ENCODE measurements around the gene PPP4R2. TPM values are rescaled to one million over a fixed set of nuclear protein-coding genes. Genes with fewer than 3 reads are reported as not detected.

Gene PPP4R2
- total RNA-seq, 1 donor from 2014 or later, result 33.0 TPM

GRCh38 chr3:73100741-73101559 lies 104.3 kb downstream of the PPP4R2 start:
- peak; percentile 97 for TF ChIP-seq CTCF (conservative IDR thresholded peaks at IDR 0.05; ENCODE audit: low read depth, low read length)
- H3K4me3 ChIP-seq (ENCODE audit: low read depth, low read length), result no peak overlapping the region
- DNase-seq (ENCODE audit: low read depth), result no peak

- H3K4me3 ChIP-seq (ENCODE audit: low read depth, low read length), result no peak overlapping the region
- no peak for DNase-seq (ENCODE audit: low read depth)
- TF ChIP-seq CTCF (conservative IDR thresholded peaks at IDR 0.05; ENCODE audit: low read depth, low read length), result no peak
Observed at GRCh38 chr3:73101881-73102280, 105.3 kb downstream of the PPP4R2 start.

GRCh38 chr3:73107215-73107614 lies 110.6 kb downstream of the PPP4R2 start:
- H3K4me3 ChIP-seq (ENCODE audit: low read depth, low read length), result no peak overlapping the region
- DNase-seq (ENCODE audit: low read depth), result no peak
- TF ChIP-seq CTCF (conservative IDR thresholded peaks at IDR 0.05; ENCODE audit: low read depth, low read length), result no peak

- no peak for TF ChIP-seq CTCF (conservative IDR thresholded peaks at IDR 0.05; ENCODE audit: low read depth, low read length)
- DNase-seq (ENCODE audit: low read depth), result no peak
- H3K4me3 ChIP-seq (ENCODE audit: low read depth, low read length), result no peak overlapping the region
Observed at GRCh38 chr3:73107676-73108187, 111.1 kb downstream of the PPP4R2 start.

- DNase-seq (ENCODE audit: low read depth), result no peak
- no peak overlapping the region for H3K4me3 ChIP-seq (ENCODE audit: low read depth, low read length)
- no peak for TF ChIP-seq CTCF (conservative IDR thresholded peaks at IDR 0.05; ENCODE audit: low read depth, low read length)
Observed at GRCh38 chr3:73108750-73109149, 112.1 kb downstream of the PPP4R2 start.

GRCh38 chr3:73110530-73110929 lies 113.9 kb downstream of the PPP4R2 start:
- H3K4me3 ChIP-seq (ENCODE audit: low read depth, low read length), result no peak overlapping the region
- DNase-seq (ENCODE audit: low read depth), result no peak
- TF ChIP-seq CTCF (conservative IDR thresholded peaks at IDR 0.05; ENCODE audit: low read depth, low read length), result no peak

- TF ChIP-seq CTCF (conservative IDR thresholded peaks at IDR 0.05; ENCODE audit: low read depth, low read length), result no peak
- no peak for DNase-seq (ENCODE audit: low read depth)
Observed at GRCh38 chr3:73114711-73115110, 118.1 kb downstream of the PPP4R2 start.

More at GRCh38 chr3:73114711-73115110, 118.1 kb downstream of the PPP4R2 start:
- H3K4me3 ChIP-seq (ENCODE audit: low read depth, low read length), result no peak overlapping the region
